GM12892 (cell line): ENCODE measurements around the gene SIGLEC10.

Experiments used
- POLR2A ChIP-seq: IDR thresholded peaks from 2 replicates; pipeline ENCODE4 v1.6.1; 2011; ENCODE audit warnings: low read depth, low read length, control low read depth
- POLR2AphosphoS5 ChIP-seq: IDR thresholded peaks from 2 replicates; pipeline ENCODE4 v1.6.1; 2011; ENCODE audit warnings: low read depth, low read length, control low read depth
- TAF1 ChIP-seq: IDR thresholded peaks from 2 replicates; pipeline ENCODE4 v1.6.1; 2011; ENCODE audit warnings: low read depth, mild to moderate bottlenecking, control low read depth, low read length, borderline replicate concordance

DNA sequence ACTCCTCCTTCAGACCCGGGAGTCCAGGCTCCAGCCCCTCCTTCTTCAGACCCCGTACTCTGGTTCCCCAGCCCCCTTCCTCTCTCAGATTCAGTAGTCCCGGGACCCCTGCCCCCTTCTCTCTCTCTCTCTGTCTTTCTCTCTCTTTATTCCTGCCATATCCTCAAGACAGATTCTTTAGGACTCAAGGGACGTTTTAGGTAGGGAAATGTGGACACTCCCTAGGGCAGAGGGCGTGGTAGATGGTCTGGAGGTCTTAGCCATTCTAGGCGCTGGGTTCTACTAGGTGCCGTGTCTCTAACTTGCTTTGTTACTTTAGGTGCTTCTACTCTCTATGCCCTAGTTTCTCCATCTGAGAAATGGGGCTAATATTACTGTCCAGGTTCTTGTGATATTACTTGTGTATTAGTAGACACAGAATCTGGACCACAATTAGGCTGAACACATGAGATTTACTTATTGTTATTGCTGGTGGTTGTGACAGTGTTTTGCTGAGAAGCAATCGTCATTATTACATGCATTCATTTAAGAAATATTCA is 26.3 kb downstream of the SIGLEC10 start:
- no peak for TF ChIP-seq POLR2AphosphoS5
- TF ChIP-seq POLR2A, result no peak
- TF ChIP-seq TAF1, result no peak
